ENCODE data around the gene FRYL. TPM values are rescaled to one million over a fixed set of nuclear protein-coding genes. Genes with fewer than 3 reads are reported as not detected.

Gene FRYL
- total RNA-seq, 3 donors from 2014 or later: 70.9 to 112 (median 86.2) TPM

DNA sequence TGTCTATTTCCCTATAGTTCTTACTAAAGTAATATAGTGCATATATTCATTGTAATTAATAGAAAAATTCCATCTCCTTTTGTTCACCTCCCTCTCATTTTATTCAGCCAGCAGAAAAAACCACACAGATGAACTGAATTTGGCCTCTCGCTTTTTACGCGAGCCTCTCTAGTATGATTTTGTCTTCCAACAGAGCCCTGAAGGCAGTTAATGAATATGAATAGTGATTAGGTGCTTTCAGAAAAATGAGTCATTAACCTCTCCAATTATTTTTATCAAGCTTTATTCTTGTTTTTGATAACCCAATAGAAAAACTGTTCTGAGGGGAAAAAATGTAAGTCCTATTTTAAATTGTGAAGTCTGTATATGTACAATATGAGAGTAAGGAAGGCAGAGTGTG lies 215.9 kb downstream of the FRYL start:
- no peak for DNase-seq (ENCODE audit: low spot score in 2 of 2)
- no peak overlapping the region for H3K4me3 ChIP-seq
- H3K27ac ChIP-seq: no peak overlapping the region
- no peaks in the 10 kb centered on the region for H3K36me3 ChIP-seq
- no peaks in the 10 kb centered on the region for H3K27me3 ChIP-seq
- intact Hi-C loops (cut with DNase I; ENCODE audit: low total_unique reads): no loop called here
- H3K4me1 ChIP-seq: no peaks in the 10 kb centered on the region
- H3K9me3 ChIP-seq: no peaks in the 10 kb centered on the region
- TF ChIP-seq, protein P1, sequence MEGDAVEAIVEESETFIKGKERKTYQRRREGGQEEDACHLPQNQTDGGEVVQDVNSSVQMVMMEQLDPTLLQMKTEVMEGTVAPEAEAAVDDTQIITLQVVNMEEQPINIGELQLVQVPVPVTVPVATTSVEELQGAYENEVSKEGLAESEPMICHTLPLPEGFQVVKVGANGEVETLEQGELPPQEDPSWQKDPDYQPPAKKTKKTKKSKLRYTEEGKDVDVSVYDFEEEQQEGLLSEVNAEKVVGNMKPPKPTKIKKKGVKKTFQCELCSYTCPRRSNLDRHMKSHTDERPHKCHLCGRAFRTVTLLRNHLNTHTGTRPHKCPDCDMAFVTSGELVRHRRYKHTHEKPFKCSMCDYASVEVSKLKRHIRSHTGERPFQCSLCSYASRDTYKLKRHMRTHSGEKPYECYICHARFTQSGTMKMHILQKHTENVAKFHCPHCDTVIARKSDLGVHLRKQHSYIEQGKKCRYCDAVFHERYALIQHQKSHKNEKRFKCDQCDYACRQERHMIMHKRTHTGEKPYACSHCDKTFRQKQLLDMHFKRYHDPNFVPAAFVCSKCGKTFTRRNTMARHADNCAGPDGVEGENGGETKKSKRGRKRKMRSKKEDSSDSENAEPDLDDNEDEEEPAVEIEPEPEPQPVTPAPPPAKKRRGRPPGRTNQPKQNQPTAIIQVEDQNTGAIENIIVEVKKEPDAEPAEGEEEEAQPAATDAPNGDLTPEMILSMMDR (IDR thresholded peaks at IDR 0.05): no peak
- TF ChIP-seq POLR2A (IDR thresholded peaks at IDR 0.05): no peak
- TF ChIP-seq POLR2AphosphoS5 (IDR thresholded peaks at IDR 0.05): no peak

DNA sequence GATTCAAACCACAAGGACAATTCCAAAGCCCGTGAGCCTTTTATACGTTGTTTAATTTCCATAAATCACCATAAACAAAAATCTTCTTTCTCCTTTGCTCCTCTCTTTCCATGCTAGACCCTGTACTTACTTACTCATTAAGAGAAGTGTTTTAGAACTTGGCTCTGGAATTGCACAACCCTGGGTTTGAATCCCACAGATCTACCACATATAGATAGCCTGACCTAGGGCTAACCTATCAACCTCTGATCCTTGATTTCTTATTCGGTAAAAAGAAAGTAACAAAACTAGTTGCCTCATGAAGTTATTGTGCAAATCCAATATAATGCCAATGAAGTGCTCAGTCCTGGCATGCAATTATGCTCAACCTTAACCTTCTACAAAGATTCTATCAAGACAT lies 221.3 kb downstream of the FRYL start:
- no peaks in the 10 kb centered on the region for H3K36me3 ChIP-seq
- no peak overlapping the region for H3K4me3 ChIP-seq
- H3K27me3 ChIP-seq: no peaks in the 10 kb centered on the region
- H3K27ac ChIP-seq: no peak overlapping the region
- TF ChIP-seq POLR2AphosphoS5 (IDR thresholded peaks at IDR 0.05) (no peak), POLR2A (IDR thresholded peaks at IDR 0.05) (no peak)
- TF ChIP-seq, protein P1 (IDR thresholded peaks at IDR 0.05): no peak
- DNase-seq (ENCODE audit: low spot score in 2 of 2): no peak
- intact Hi-C loops (cut with DNase I; ENCODE audit: low total_unique reads): no loop called here
- H3K4me1 ChIP-seq: no peaks in the 10 kb centered on the region
- H3K9me3 ChIP-seq: no peaks in the 10 kb centered on the region

DNA sequence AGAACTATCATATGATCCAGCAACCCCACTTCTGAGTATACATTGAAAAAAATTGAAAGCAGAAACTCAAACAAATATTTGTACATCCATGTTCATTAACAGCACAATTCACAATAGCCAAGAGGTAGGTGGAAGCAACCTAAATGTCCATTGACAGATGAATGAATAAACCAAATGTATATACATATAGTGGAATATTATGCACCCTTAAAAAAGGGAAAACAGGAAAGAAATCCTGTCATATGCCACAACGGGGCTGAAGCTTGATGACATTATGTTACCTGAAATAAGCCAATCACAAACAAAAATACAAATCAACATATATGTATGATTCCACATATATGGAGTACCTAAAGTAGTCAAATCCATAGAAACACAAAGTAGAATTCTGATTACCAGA lies 222.1 kb downstream of the FRYL start:
- Histone ChIP-seq H3K4me3 (no peak overlapping the region), H3K4me1 (no peaks in the 10 kb centered on the region), H3K9me3 (no peaks in the 10 kb centered on the region), H3K27ac (no peak overlapping the region), H3K36me3 (peaks cover 4% of the 10 kb centered on the region), H3K27me3 (no peaks in the 10 kb centered on the region)
- no peak for TF ChIP-seq POLR2AphosphoS5 (IDR thresholded peaks at IDR 0.05)
- TF ChIP-seq, protein P1 (IDR thresholded peaks at IDR 0.05): no peak
- no peak for TF ChIP-seq POLR2A (IDR thresholded peaks at IDR 0.05)
- DNase-seq (ENCODE audit: low spot score in 2 of 2): no peak
- intact Hi-C loops (cut with DNase I; ENCODE audit: low total_unique reads): no loop called here

DNA sequence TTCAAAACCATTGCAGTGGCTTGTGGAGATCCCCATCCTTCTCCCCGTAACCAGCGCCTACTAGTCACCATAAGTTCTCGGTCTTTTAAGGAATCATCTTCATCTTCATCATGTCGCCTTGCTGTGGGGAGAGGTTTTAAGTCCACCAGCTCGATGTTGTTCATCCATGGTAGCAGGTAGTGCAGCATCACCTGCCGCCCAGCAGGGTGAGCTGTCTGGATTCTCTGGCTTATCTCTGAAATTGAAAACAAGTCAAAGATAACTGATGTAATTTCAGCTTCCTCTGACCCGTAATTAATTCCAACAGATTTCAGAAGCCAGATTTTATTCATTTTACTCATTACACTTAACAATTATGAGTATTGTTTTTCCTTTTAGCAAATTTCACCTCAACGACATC lies 222.6 kb downstream of the FRYL start:
- Histone ChIP-seq H3K4me1 (no peaks in the 10 kb centered on the region), H3K27me3 (no peaks in the 10 kb centered on the region), H3K4me3 (no peak overlapping the region), H3K27ac (no peak overlapping the region), H3K36me3 (peaks cover 9% of the 10 kb centered on the region), H3K9me3 (no peaks in the 10 kb centered on the region)
- intact Hi-C loops (cut with DNase I; ENCODE audit: low total_unique reads): no loop called here
- TF ChIP-seq POLR2AphosphoS5 (IDR thresholded peaks at IDR 0.05) (no peak), POLR2A (IDR thresholded peaks at IDR 0.05) (no peak)
- TF ChIP-seq, protein P1 (IDR thresholded peaks at IDR 0.05): no peak
- no peak for DNase-seq (ENCODE audit: low spot score in 2 of 2)

DNA sequence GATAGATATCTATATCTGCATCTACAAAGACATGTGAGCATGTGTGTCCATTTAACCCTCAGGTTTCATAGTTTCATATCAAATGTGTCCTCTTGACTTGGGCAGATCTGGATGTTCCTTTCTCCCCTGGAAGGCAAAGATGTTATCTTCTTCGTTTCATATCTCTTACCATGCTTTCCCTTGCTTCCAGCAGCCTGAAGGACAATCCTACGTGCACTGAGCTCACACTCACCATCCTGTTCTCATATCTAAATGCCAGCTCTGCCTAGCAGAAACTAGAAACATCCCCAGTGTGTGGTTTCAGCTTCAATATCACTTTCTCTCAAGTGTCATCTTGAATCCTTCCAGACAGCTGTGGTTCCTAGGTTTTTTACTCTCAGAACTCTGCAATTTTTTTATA lies 223.8 kb downstream of the FRYL start:
- intact Hi-C loops (cut with DNase I; ENCODE audit: low total_unique reads): no loop called here
- no peak overlapping the region for H3K27ac ChIP-seq
- H3K27me3 ChIP-seq: no peaks in the 10 kb centered on the region
- TF ChIP-seq, protein P1 (IDR thresholded peaks at IDR 0.05): no peak
- TF ChIP-seq POLR2AphosphoS5 (IDR thresholded peaks at IDR 0.05) (no peak), POLR2A (IDR thresholded peaks at IDR 0.05) (no peak)
- H3K36me3 ChIP-seq: peaks cover 9% of the 10 kb centered on the region
- no peak for DNase-seq (ENCODE audit: low spot score in 2 of 2)
- H3K9me3 ChIP-seq: no peaks in the 10 kb centered on the region
- H3K4me3 ChIP-seq: no peak overlapping the region
- no peaks in the 10 kb centered on the region for H3K4me1 ChIP-seq

Measured in breast epithelium (tissue), 4 donors.